Measurements from ENCODE around the gene CHD8. TPM values are rescaled to one million over a fixed set of nuclear protein-coding genes. Genes with fewer than 3 reads are reported as not detected.
A peak's percentile ranks its signal among the peaks of the same experiment; 100 is the strongest.

Gene CHD8
- total RNA-seq, 2 donors from 2014 or later = 56.2 to 60.1 TPM

DNA sequence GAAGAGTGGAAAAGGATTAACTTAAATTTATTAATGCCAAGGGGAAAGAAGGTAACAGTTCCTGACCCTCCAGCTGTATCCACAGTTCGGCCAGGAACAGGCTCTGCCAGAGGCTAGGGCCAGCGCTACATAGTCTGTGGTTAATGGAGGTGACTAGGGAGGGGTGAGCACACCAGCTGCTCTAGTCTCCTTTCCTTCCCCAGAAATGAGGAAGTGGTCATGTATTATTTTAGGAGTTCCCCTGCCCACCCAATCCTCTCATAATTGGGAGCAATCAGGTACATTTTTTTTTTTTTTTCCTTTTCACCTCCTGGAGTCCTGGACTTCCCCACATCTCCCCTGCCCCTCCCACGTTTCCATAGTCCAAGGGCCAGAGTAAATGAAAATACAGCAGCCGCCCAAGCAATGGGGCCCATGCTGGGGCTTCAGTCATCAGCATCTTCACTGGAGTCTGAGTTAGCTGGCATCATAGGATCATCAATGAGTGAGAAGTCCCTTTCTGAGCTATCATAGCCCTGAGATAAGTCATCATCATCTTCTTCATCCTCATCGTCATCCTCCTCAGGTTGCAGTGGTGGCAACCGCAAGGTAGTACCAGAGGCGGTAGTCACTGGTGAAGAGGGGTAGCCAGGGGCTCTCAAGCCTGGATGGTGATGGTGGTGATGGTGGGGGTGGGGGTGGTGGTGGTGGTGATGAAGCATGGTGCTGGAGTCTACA, 70.6 kb downstream of the CHD8 start:
- peak; percentile 25 for DNase-seq
- H3K9ac ChIP-seq (ENCODE audit: low read depth in 2 of 2, low read length in 2 of 2) = no peak overlapping the region
- H3K27me3 ChIP-seq = no peaks in the 10 kb centered on the region
- H3K4me1 ChIP-seq = no peaks in the 10 kb centered on the region
- intact Hi-C loops (cut with DNase I) = loop anchor here (10.0 kb wide), 1 partner anchor 161 kb away; no protein-coding TSS in a partner anchor
- no peak overlapping the region for H3K4me3 ChIP-seq
- H3K27ac ChIP-seq = no peak overlapping the region
- TF ChIP-seq, protein P1, sequence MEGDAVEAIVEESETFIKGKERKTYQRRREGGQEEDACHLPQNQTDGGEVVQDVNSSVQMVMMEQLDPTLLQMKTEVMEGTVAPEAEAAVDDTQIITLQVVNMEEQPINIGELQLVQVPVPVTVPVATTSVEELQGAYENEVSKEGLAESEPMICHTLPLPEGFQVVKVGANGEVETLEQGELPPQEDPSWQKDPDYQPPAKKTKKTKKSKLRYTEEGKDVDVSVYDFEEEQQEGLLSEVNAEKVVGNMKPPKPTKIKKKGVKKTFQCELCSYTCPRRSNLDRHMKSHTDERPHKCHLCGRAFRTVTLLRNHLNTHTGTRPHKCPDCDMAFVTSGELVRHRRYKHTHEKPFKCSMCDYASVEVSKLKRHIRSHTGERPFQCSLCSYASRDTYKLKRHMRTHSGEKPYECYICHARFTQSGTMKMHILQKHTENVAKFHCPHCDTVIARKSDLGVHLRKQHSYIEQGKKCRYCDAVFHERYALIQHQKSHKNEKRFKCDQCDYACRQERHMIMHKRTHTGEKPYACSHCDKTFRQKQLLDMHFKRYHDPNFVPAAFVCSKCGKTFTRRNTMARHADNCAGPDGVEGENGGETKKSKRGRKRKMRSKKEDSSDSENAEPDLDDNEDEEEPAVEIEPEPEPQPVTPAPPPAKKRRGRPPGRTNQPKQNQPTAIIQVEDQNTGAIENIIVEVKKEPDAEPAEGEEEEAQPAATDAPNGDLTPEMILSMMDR (IDR thresholded peaks at IDR 0.05) = no peak
- H3K36me3 ChIP-seq = peaks cover 4% of the 10 kb centered on the region
- H3K9me3 ChIP-seq = no peaks in the 10 kb centered on the region

DNA sequence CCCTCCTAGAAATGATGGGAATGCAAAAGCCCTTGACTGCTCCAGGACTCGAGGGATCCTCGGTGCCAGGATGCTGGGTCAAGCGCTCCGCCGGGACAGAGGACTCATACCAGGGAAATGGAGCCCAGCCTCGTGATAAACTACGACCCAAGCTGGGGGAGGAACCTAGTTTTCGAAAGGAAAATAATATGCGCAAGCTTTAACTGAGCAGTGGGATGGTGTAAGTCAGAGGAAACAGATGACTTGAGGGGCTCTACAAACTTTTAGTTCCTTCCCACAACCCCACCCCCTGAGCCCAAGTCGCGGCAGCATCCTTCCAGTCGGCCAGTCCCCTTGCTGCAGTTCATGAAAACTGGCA, 71.5 kb downstream of the CHD8 start:
- H3K9me3 ChIP-seq = no peaks in the 10 kb centered on the region
- H3K36me3 ChIP-seq = peaks cover 4% of the 10 kb centered on the region
- intact Hi-C loops (cut with DNase I) = loop anchor here (10.0 kb wide), 1 partner anchor 160 kb away; no protein-coding TSS in a partner anchor
- peak overlapping the region; percentile 59 for H3K4me3 ChIP-seq
- peak overlapping the region; percentile 73 for H3K27ac ChIP-seq
- peak overlapping the region; percentile 48 to 90 for H3K9ac ChIP-seq (ENCODE audit: low read depth in 2 of 2, low read length in 2 of 2)
- no peaks in the 10 kb centered on the region for H3K4me1 ChIP-seq
- no peaks in the 10 kb centered on the region for H3K27me3 ChIP-seq
- TF ChIP-seq, protein P1 (IDR thresholded peaks at IDR 0.05) = no peak
- DNase-seq = no peak

DNA sequence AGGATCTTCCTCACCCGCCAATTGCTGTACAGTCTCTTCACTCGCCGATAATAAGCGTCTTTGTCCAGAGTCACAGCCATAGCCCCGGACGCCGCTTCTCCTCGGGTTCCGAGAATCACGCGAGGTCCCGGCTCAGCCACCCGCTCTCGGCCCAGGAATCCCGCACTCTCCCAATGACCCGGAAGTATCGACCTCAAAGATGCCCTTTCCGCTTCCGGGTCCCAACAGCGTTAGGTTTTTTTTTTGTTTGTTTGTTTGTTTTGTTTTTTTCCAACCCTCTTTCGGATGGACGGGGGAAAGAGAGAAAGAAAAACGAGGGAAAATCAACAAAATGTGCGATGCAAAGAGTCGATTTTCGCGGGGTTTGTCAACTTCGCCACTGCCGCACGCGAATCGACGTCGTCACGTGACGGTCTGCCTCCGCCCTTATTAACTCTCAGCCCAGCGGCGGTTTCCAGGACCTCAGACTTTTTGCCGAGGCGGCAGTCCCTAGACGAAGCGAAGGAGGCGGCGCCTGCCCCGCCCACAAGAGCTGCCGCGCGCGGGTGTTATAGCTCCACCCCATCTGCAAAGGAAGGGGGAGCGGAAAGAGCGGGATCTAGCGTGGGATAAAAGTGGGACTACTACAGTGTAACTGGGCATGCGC, 72.0 kb downstream of the CHD8 start, which contains the start of gene SUPT16H:
TSS of gene SUPT16H (minus strand) at position 172 of the 646 bp plus-strand sequence. CDS start at position 80, 92 bp downstream.
- no peaks in the 10 kb centered on the region for H3K4me1 ChIP-seq

DNA sequence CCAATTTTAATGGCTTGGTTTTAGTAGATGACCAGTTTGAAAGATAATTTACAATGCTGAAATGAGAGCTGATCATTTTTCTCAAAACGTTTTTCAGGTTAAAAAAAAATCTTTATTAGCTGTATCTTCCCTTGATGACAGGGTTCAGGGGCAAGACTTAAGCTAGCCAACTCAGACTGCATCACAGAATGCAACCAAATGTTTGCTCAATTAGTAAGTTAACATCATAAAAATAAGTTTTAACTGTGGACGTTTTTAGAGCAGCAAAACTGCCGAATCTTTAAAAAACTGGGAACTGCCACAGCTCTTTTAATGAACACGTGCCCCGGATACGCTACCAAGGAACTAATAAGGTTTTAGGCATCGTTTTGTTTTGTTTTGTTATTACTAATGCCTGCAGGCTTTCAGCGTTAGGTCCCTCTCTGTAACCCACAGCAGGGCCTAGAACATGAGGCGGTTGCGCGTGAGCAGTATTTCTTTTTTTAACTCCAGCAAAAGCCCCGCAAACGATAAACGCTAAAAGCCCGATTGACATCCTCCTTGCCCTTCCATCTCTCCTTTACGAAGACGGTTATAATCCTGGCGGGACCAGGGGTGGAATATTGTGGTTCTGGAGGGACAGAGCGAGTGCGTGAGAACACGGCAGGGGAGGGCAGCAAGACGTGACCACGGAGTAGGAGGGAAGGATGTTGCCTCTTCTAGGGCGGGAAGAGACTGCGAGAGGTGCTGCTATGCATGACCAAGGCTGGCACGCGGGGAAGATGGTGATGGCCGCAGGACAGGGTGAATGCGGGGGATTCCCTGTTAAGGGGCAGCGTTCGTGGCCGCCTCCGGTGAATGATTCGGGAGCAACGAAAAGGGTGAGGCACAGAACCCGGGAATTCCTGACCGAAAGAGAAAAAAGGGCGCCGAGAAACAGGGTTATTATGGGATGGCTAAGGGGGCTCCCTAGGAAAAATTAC, 72.8 kb downstream of the CHD8 start:
- Histone ChIP-seq H3K27ac (peak overlapping the region; percentile 73), H3K9me3 (no peaks in the 10 kb centered on the region), H3K4me3 (peak overlapping the region; percentile 59), H3K36me3 (no peaks in the 10 kb centered on the region), H3K27me3 (no peaks in the 10 kb centered on the region), H3K4me1 (no peaks in the 10 kb centered on the region), H3K9ac (ENCODE audit: low read depth in 2 of 2, low read length in 2 of 2) (peak overlapping the region; percentile 80 to 90)
- peak; percentile 49 for DNase-seq
- TF ChIP-seq, protein P1 (IDR thresholded peaks at IDR 0.05) = no peak
- intact Hi-C loops (cut with DNase I) = loop anchor here (10.0 kb wide), 1 partner anchor 158 kb away; no protein-coding TSS in a partner anchor

More for the DNA sequence above, 72.0 kb downstream of the CHD8 start, which contains the start of gene SUPT16H:
- Histone ChIP-seq H3K9me3 (no peaks in the 10 kb centered on the region), H3K9ac (ENCODE audit: low read depth in 2 of 2, low read length in 2 of 2) (peak within 1 kb of the TSS; percentile 80 to 90), H3K36me3 (peaks cover 3% of the 10 kb centered on the region), H3K27me3 (no peaks in the 10 kb centered on the region), H3K27ac (peak within 1 kb of the TSS; percentile 73), H3K4me3 (peak within 1 kb of the TSS; percentile 59)
- TF ChIP-seq, protein P1 (IDR thresholded peaks at IDR 0.05) = no peak
- DNase-seq = peak; percentile 96
- intact Hi-C loops (cut with DNase I) = loop anchor here (10.0 kb wide), 1 partner anchor 159 kb away; no protein-coding TSS in a partner anchor

DNA sequence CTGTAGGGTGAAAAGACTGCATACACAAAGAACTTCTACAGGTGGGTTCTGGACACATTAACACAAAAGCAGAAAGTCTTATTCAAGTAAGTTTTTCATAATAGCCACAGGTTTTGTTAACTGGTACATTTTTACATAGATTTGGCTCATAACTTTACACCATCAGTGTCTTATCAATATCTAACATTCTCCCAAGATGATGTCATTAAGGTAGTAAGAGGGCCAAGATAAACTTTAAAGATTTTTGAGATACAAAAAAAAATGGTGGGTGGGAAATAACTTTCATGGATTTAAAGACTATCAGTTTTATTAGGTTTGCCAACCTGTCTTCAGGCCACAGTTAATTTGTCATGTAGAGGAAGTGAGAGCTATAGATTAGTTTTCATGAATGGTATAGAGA, 73.8 kb downstream of the CHD8 start:
- H3K9ac ChIP-seq (ENCODE audit: low read depth in 2 of 2, low read length in 2 of 2) = no peak overlapping the region
- H3K27ac ChIP-seq = no peak overlapping the region
- no peaks in the 10 kb centered on the region for H3K36me3 ChIP-seq
- no peaks in the 10 kb centered on the region for H3K27me3 ChIP-seq
- no peak for DNase-seq
- intact Hi-C loops (cut with DNase I) = loop anchor here (10.0 kb wide), 1 partner anchor 157 kb away; no protein-coding TSS in a partner anchor
- TF ChIP-seq, protein P1 (IDR thresholded peaks at IDR 0.05) = no peak
- no peaks in the 10 kb centered on the region for H3K9me3 ChIP-seq
- no peaks in the 10 kb centered on the region for H3K4me1 ChIP-seq
- no peak overlapping the region for H3K4me3 ChIP-seq

Data from colonic mucosa (tissue), 4 donors.